Kidney epithelial cell (primary cell): ENCODE data around the gene RABIF. TPM values are rescaled to one million over a fixed set of nuclear protein-coding genes. Genes with fewer than 3 reads are reported as not detected.
"Not testable (repeated sequence)": the region's sequence is repeated elsewhere in the genome, so short reads cannot be mapped to it uniquely, and the experiment has no call there.

Experiments used
- DNase-seq: peaks from one replicate; pipeline ENCODE4 v3.0.0-alpha.2; 2010; ENCODE audit warnings: low read depth
- H3K27me3 ChIP-seq: 2 replicates; pipeline ENCODE4 v1.6.0; 2011; ENCODE audit warnings: low read length; ENCODE audit not compliant: control insufficient read depth, insufficient read depth
- H3K36me3 ChIP-seq: 2 replicates; pipeline ENCODE4 v1.5.1; 2011; ENCODE audit warnings: low read length; ENCODE audit not compliant: control insufficient read depth, insufficient read depth
- H3K4me3 ChIP-seq: 2 replicates; pipeline ENCODE4 v1.5.1; 2011; ENCODE audit warnings: low read depth, mild to moderate bottlenecking, control low read depth, low read length
- CTCF ChIP-seq: IDR thresholded peaks from 2 replicates; pipeline ENCODE4 v1.5.1; 2011; ENCODE audit warnings: mild to moderate bottlenecking, moderate library complexity, low read length, control low read depth, inconsistent platforms; ENCODE audit not compliant: insufficient read depth, poor library complexity, severe bottlenecking
- total RNA-seq: library from RNA; depleted of rRNA; stranded (reverse); fragments of >200 nt; gene quantifications from 2 replicates; pipeline ENCODE4 v1.2.3, GENCODE V29; 2015

The RABIF gene
- total RNA-seq, 1 donor from 2014 or later, result 7.0 TPM

GRCh38 chr1:202926581-202927491 lies 37.9 kb upstream of the RABIF start, which contains the start of gene KLHL12:
Gene KLHL12 (minus strand): TSS chr1:202927234. CDS start chr1:202925162, 2,072 bp downstream.
- H3K4me3 ChIP-seq, result peak within 1 kb of the TSS; percentile 90
- H3K27me3 ChIP-seq, result no peaks in the 10 kb centered on the region
- no peaks in the 10 kb centered on the region for H3K36me3 ChIP-seq
- TF ChIP-seq CTCF, result peak; percentile 75
- DNase-seq, result peak; percentile 67

- no peaks in the 10 kb centered on the region for H3K27me3 ChIP-seq
- H3K36me3 ChIP-seq, result no peaks in the 10 kb centered on the region
- TF ChIP-seq CTCF, result no peak
- DNase-seq, result no peak
- no peak overlapping the region for H3K4me3 ChIP-seq
Observed at GRCh38 chr1:202923533-202923932, 34.6 kb upstream of the RABIF start.

- Histone ChIP-seq H3K27me3 (no peaks in the 10 kb centered on the region), H3K36me3 (no peaks in the 10 kb centered on the region), H3K4me3 (no peak overlapping the region)
- TF ChIP-seq CTCF, result no peak
- no peak for DNase-seq
Observed at GRCh38 chr1:202919615-202920014, 30.7 kb upstream of the RABIF start.

GRCh38 chr1:202915146-202915545 lies 26.2 kb upstream of the RABIF start:
- TF ChIP-seq CTCF, result no peak
- H3K36me3 ChIP-seq, result no peaks in the 10 kb centered on the region
- H3K27me3 ChIP-seq, result no peaks in the 10 kb centered on the region
- no peak for DNase-seq
- H3K4me3 ChIP-seq, result no peak overlapping the region

- not testable (repeated sequence) for H3K36me3 ChIP-seq, DNase-seq, H3K27me3 ChIP-seq, H3K4me3 ChIP-seq
Observed at GRCh38 chr1:202912476-202912875, 23.5 kb upstream of the RABIF start.

GRCh38 chr1:202909494-202909893 lies 20.5 kb upstream of the RABIF start:
- no peaks in the 10 kb centered on the region for H3K27me3 ChIP-seq
- DNase-seq, result no peak
- no peak for TF ChIP-seq CTCF
- H3K4me3 ChIP-seq, result no peak overlapping the region
- H3K36me3 ChIP-seq, result no peaks in the 10 kb centered on the region
